SK-MEL-5 (cell line): Measurements from ENCODE around the gene RPL10A. TPM values are rescaled to one million over a fixed set of nuclear protein-coding genes. Genes with fewer than 3 reads are reported as not detected.

ENCODE experiments used
- DNase-seq: peaks from one replicate; pipeline ENCODE4 v3.0.0-alpha.2; 2016; ENCODE audit warnings: low read depth, low spot score
- in situ Hi-C: cut with HindIII; loops from 2 replicates; pipeline ENCODE4 v1.10.0; 2016; ENCODE audit warnings: low sequenced_read_pairs, high pct_unique_total_duplicates, low pct_unique_long_range_greater_than_20kb
- total RNA-seq: library from RNA; depleted of rRNA; stranded (reverse); fragments of >200 nt; shearing (Covaris generic); gene quantifications from 2 replicates; pipeline ENCODE4 v1.2.3, GENCODE V29; 2014

RPL10A gene
- total RNA-seq, 1 experiment from 2014 or later, result 1,839 TPM

GRCh38 chr6:35496036-35496840 lies 28.0 kb downstream of the RPL10A start:
- in situ Hi-C loops, result no loop called here
- DNase-seq, result no peak

GRCh38 chr6:35496841-35497570 lies 28.8 kb downstream of the RPL10A start, which contains the start of gene TEAD3:
Gene TEAD3, minus strand, starts transcription at chr6:35497079.
- DNase-seq, result peak; percentile 19
- in situ Hi-C loops, result no loop called here

GRCh38 chr6:35497571-35498421 lies 29.6 kb downstream of the RPL10A start:
- in situ Hi-C loops, result no loop called here
- DNase-seq, result no peak

- in situ Hi-C loops, result no loop called here
Observed at GRCh38 chr6:35498422-35499067, 30.3 kb downstream of the RPL10A start.

GRCh38 chr6:35499372-35499771 lies 31.2 kb downstream of the RPL10A start:
- DNase-seq, result no peak
- in situ Hi-C loops, result no loop called here

More at GRCh38 chr6:35498422-35499067, 30.3 kb downstream of the RPL10A start:
- no peak for DNase-seq

GRCh38 chr6:35500782-35501181 lies 32.6 kb downstream of the RPL10A start:
- in situ Hi-C loops, result no loop called here
- DNase-seq, result peak; percentile 24

- in situ Hi-C loops, result no loop called here
- no peak for DNase-seq
Observed at GRCh38 chr6:35501784-35502183, 33.6 kb downstream of the RPL10A start.

GRCh38 chr6:35503534-35503933 lies 35.3 kb downstream of the RPL10A start:
- in situ Hi-C loops, result no loop called here
- DNase-seq, result no peak

GRCh38 chr6:35505999-35506412 lies 37.8 kb downstream of the RPL10A start:
- in situ Hi-C loops, result no loop called here
- DNase-seq, result no peak

- in situ Hi-C loops, result no loop called here
- no peak for DNase-seq
Observed at GRCh38 chr6:35506536-35506935, 38.3 kb downstream of the RPL10A start.

- in situ Hi-C loops, result no loop called here
- no peak for DNase-seq
Observed at GRCh38 chr6:35507221-35507620, 39.0 kb downstream of the RPL10A start.

GRCh38 chr6:35508027-35508426 lies 39.8 kb downstream of the RPL10A start:
- no peak for DNase-seq
- in situ Hi-C loops, result no loop called here

- in situ Hi-C loops, result no loop called here
- no peak for DNase-seq
Observed at GRCh38 chr6:35508542-35508941, 40.3 kb downstream of the RPL10A start.

- DNase-seq, result no peak
- in situ Hi-C loops, result no loop called here
Observed at GRCh38 chr6:35510916-35511561, 42.8 kb downstream of the RPL10A start.

- no peak for DNase-seq
- in situ Hi-C loops, result no loop called here
Observed at GRCh38 chr6:35511562-35511941, 43.4 kb downstream of the RPL10A start.

- no peak for DNase-seq
- in situ Hi-C loops, result no loop called here
Observed at GRCh38 chr6:35512006-35512405, 43.8 kb downstream of the RPL10A start.

GRCh38 chr6:35512740-35513139 lies 44.5 kb downstream of the RPL10A start, which contains the start of gene TULP1:
Gene TULP1, minus strand, starts transcription at chr6:35512896. Its CDS starts 38 bp downstream, at chr6:35512858.
- in situ Hi-C loops, result no loop called here

More at GRCh38 chr6:35512740-35513139, 44.5 kb downstream of the RPL10A start, which contains the start of gene TULP1:
- no peak for DNase-seq
